C4-2B (cell line): Measurements from ENCODE around the gene COG8.

Experiments
- H3K27ac ChIP-seq: fragments of 450-650 bp; 2 replicates; pipeline ENCODE4 v1.5.1; 2017
- CTCF ChIP-seq: fragments of 450-650 bp; conservative IDR thresholded peaks from 2 replicates; pipeline ENCODE4 v1.5.1; 2017; ENCODE audit warnings: mild to moderate bottlenecking
- ZFX ChIP-seq: fragments of 450-650 bp; IDR thresholded peaks from 2 replicates; pipeline ENCODE4 v1.6.1; 2017

The COG8 gene

GRCh38 chr16:69324013-69324531 lies 15.3 kb downstream of the COG8 start:
- no peak for TF ChIP-seq ZFX
- no peak for TF ChIP-seq CTCF
- H3K27ac ChIP-seq, result peak overlapping the region; percentile 5; the same call in 1 of the 2 replicates

DNA sequence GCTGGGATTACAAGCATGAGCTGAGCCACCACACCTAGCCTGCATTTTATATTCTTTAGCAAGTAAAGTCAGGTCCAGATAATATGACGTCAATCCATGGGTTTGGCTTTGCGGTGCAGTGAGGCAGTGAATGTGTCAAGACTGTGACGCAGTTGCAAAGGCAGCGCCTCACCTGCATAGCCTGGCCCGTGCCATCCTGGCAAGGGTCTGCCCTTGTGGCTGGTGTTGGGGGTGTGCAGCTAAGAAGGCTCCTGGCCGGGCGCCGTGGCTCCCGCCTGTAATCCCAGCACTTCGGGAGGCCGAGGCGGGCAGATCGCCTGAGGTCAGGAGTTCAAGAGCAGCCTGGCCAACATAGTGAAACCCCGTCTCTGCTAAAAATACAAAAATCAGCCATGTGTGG lies 15.9 kb downstream of the COG8 start:
- TF ChIP-seq ZFX (no peak), CTCF (no peak)
- H3K27ac ChIP-seq, result no peak overlapping the region

DNA sequence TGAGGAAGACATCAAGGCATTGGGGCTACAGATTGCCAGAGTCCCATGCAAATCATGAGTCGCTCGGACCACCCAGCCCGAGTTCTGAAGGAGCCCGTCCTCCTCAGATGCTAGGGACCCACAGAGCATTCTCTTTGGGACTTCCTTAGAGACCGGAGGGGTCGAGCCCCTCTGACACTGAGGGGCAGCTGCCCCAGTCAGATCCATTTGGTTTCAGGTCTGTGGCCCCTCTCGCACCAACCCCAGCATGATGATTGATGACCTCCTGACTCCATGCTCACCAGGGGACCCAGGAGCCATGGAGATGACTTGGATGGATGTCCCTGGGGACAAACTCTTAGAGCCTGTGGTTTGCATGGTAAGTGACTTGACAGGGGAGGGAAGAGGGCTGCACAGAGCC lies 17.0 kb downstream of the COG8 start:
- no peak overlapping the region for H3K27ac ChIP-seq
- TF ChIP-seq ZFX (no peak), CTCF (no peak)

- TF ChIP-seq ZFX (no peak), CTCF (no peak)
- no peak overlapping the region for H3K27ac ChIP-seq
These were observed 18.3 kb downstream of the COG8 start for GRCh38 chr16:69321080-69321479.

DNA sequence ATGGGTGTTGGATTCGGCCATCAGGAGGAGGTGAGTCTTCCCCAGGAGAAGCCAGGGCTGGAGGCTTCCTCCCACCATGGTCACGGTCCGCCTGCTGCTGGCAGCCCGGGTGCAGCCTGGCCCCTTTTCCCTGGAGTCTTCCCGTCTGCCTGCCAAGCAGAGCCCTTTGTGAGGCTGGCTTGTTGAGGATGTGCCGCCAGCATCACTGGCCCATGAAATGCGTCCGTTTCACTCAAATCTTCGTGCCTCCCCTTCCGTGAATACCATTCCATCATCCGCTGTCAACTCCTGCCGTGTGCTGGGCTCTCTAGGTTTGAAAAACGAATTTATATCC lies 18.7 kb downstream of the COG8 start:
- no peak overlapping the region for H3K27ac ChIP-seq
- no peak for TF ChIP-seq CTCF
- no peak for TF ChIP-seq ZFX

DNA sequence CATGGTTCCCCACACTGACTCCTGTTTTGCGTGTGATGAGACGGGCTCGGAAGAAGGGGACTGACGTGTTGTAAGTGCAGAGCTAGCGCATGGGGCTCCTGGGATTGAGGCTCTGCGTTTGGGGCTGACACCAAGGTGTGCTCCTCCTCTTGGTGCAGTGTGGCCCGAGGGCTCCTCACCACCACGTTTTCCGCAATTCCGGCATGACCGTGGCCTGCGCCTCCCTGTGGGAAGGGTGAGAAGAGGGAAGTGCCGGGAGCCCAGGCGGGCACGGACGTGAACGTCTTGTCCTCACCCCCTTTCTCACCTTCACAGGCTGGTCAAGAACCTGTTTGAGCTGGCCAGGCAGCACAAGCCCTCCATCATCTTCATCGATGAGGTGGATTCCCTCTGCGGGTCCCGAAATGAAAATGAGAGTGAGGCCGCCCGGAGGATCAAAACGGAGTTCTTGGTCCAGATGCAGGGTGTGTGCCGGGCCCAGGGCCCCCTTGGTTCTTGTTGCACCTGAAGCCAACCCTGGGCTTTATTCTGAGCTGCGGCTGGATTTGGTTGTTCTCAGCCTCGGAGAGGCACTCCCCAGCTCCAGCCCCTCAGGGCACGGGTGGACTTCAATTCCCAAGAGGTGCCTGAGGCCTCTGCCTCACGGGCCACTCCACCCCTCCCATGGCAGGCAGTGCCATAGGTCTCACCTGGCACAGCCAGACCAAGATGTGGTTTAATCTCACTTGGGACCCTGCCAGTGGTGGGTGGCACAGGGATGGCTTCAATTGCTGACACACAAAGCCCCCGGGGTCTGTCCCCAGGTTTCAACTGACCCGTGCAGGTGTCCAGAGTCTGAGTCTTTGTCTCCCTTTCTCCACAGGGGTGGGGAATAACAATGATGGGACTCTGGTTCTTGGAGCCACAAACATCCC lies 19.3 kb downstream of the COG8 start:
- no peak overlapping the region for H3K27ac ChIP-seq
- TF ChIP-seq CTCF (no peak), ZFX (no peak)

GRCh38 chr16:69319381-69319780 lies 20.0 kb downstream of the COG8 start:
- TF ChIP-seq ZFX (no peak), CTCF (no peak)
- no peak overlapping the region for H3K27ac ChIP-seq
